Loucy (cell line): ENCODE results near the gene TEX19.

Source experiments
- H2AFZ ChIP-seq: fragments of 200-600 bp; sonication (generic); 2 replicates; pipeline ENCODE4 v1.6.0; 2016; ENCODE audit warnings: antibody characterized with exemption, mild to moderate bottlenecking, low read length, moderate library complexity
- H3F3A ChIP-seq: fragments of 200-600 bp; 2 replicates; pipeline ENCODE4 v1.6.0; 2016; ENCODE audit warnings: antibody characterized with exemption, low read depth, mild to moderate bottlenecking
- H3K27me3 ChIP-seq: fragments of 200-600 bp; sonication (generic); 2 replicates; pipeline ENCODE4 v1.6.1; 2014; ENCODE audit warnings: low read length, mild to moderate bottlenecking; ENCODE audit not compliant: insufficient read depth, poor library complexity, severe bottlenecking
- H3K36me3 ChIP-seq: fragments of 200-600 bp; sonication (generic); 2 replicates; pipeline ENCODE4 v1.6.1; 2016; ENCODE audit warnings: low read length; ENCODE audit not compliant: insufficient read depth
- H3K4me1 ChIP-seq: fragments of 200-600 bp; sonication (generic); 2 replicates; pipeline ENCODE4 v1.5.1; 2014; ENCODE audit warnings: low read length, mild to moderate bottlenecking; ENCODE audit not compliant: insufficient read depth, poor library complexity, severe bottlenecking
- H3K4me2 ChIP-seq: fragments of 200-600 bp; sonication (generic); 2 replicates; pipeline ENCODE4 v1.6.0; 2014; ENCODE audit warnings: antibody characterized with exemption, low read length, low read depth, mild to moderate bottlenecking; ENCODE audit not compliant: poor library complexity, severe bottlenecking
- H3K4me3 ChIP-seq: fragments of 200-600 bp; sonication (generic); 2 replicates; pipeline ENCODE4 v1.5.1; 2014; ENCODE audit warnings: low read length, mild to moderate bottlenecking, mixed read lengths; ENCODE audit not compliant: poor library complexity, severe bottlenecking
- H3K79me2 ChIP-seq: fragments of 200-600 bp; sonication (generic); 2 replicates; pipeline ENCODE4 v1.6.1; 2014; ENCODE audit warnings: low read length; ENCODE audit not compliant: insufficient read depth
- H3K9ac ChIP-seq: fragments of 200-600 bp; sonication (generic); 2 replicates; pipeline ENCODE4 v1.6.0; 2014; ENCODE audit warnings: mild to moderate bottlenecking, low read depth, low read length, moderate library complexity; ENCODE audit not compliant: poor library complexity, severe bottlenecking
- H3K9me2 ChIP-seq: fragments of 200-600 bp; sonication (generic); replicated peaks from 2 replicates; pipeline ENCODE4 v1.6.1; 2016; ENCODE audit warnings: low read depth, low read length, mixed read lengths
- H3K9me3 ChIP-seq: fragments of 200-600 bp; sonication (generic); 2 replicates; pipeline ENCODE4 v1.6.1; 2014; ENCODE audit warnings: mild to moderate bottlenecking, antibody characterized with exemption, low read length, low read depth; ENCODE audit not compliant: insufficient read depth
- H4K20me1 ChIP-seq: fragments of 200-600 bp; sonication (generic); 2 replicates; pipeline ENCODE4 v1.6.0; 2014; ENCODE audit warnings: antibody characterized with exemption, low read length, mild to moderate bottlenecking; ENCODE audit not compliant: insufficient read depth, poor library complexity, severe bottlenecking
- CTCF ChIP-seq: fragments of 200-600 bp; sonication (generic); conservative IDR thresholded peaks from 2 replicates; pipeline ENCODE4 v1.5.1; 2014; ENCODE audit warnings: mild to moderate bottlenecking, antibody characterized with exemption, low read length
- EZH2phosphoT487 ChIP-seq: fragments of 200-600 bp; IDR thresholded peaks from 2 replicates; pipeline ENCODE4 v1.6.1; 2018; ENCODE audit warnings: antibody characterized with exemption, mild to moderate bottlenecking, moderate library complexity, borderline replicate concordance

Gene TEX19

GRCh38 chr17:82408288-82408937 lies 49.4 kb downstream of the TEX19 start:
- Histone ChIP-seq H3K79me2 (peaks cover 7% of the 10 kb centered on the region; the same call in 1 of the 2 replicates), H3K4me1 (peaks cover 7% of the 10 kb centered on the region), H3F3A (no peaks in the 10 kb centered on the region), H2AFZ (no peak overlapping the region), H3K4me3 (no peak overlapping the region), H3K27me3 (no peaks in the 10 kb centered on the region), H3K9me3 (no peaks in the 10 kb centered on the region), H4K20me1 (no peaks in the 10 kb centered on the region), H3K9me2 (no peaks in the 10 kb centered on the region), H3K36me3 (peaks cover 4% of the 10 kb centered on the region; the same call in 1 of the 2 replicates), H3K9ac (no peak overlapping the region), H3K4me2 (no peak overlapping the region)
- TF ChIP-seq CTCF (no peak), EZH2phosphoT487 (no peak)

- Histone ChIP-seq H3K27me3 (no peaks in the 10 kb centered on the region), H4K20me1 (no peaks in the 10 kb centered on the region), H3K36me3 (peaks cover 4% of the 10 kb centered on the region; the same call in 1 of the 2 replicates), H2AFZ (no peak overlapping the region), H3K79me2 (peaks cover 7% of the 10 kb centered on the region; the same call in 1 of the 2 replicates), H3K9me2 (no peaks in the 10 kb centered on the region), H3K4me3 (no peak overlapping the region), H3K4me1 (peaks cover 7% of the 10 kb centered on the region), H3K9me3 (no peaks in the 10 kb centered on the region), H3K4me2 (no peak overlapping the region), H3F3A (no peaks in the 10 kb centered on the region), H3K9ac (no peak overlapping the region)
- TF ChIP-seq EZH2phosphoT487 (no peak), CTCF (no peak)
Observed at GRCh38 chr17:82408938-82409318, 49.9 kb downstream of the TEX19 start.

GRCh38 chr17:82410014-82410716 lies 51.1 kb downstream of the TEX19 start:
- H3F3A ChIP-seq: no peaks in the 10 kb centered on the region
- H3K9ac ChIP-seq: no peak overlapping the region
- peaks cover 6% of the 10 kb centered on the region for H4K20me1 ChIP-seq
- H3K79me2 ChIP-seq: peaks cover 11% of the 10 kb centered on the region; the same call in 1 of the 2 replicates
- no peaks in the 10 kb centered on the region for H3K9me2 ChIP-seq
- H3K36me3 ChIP-seq: no peaks in the 10 kb centered on the region; the same call in 1 of the 2 replicates
- H3K4me1 ChIP-seq: peaks cover 7% of the 10 kb centered on the region
- no peak overlapping the region for H2AFZ ChIP-seq
- no peaks in the 10 kb centered on the region for H3K9me3 ChIP-seq
- H3K4me2 ChIP-seq: no peak overlapping the region
- H3K27me3 ChIP-seq: no peaks in the 10 kb centered on the region
- no peak overlapping the region for H3K4me3 ChIP-seq
- no peak for TF ChIP-seq EZH2phosphoT487
- no peak for TF ChIP-seq CTCF
